Measurements from ENCODE around the gene LTBP1.

- TF ChIP-seq CTCF (IDR thresholded peaks at IDR 0.05) (no peak), EZH2 (IDR thresholded peaks at IDR 0.05; ENCODE audit: borderline replicate concordance, insufficient read depth, low read depth, low read length, poor library complexity, severe bottlenecking) (no peak)
These were observed 4.6 kb upstream of the LTBP1 start for GRCh38 chr2:32941944-32942690.
